ENCODE results near the gene CHTF18. TPM values are rescaled to one million over a fixed set of nuclear protein-coding genes. Genes with fewer than 3 reads are reported as not detected.

CHTF18 gene
- total RNA-seq, 1 donor from 2014 or later = 19.9 TPM

DNA sequence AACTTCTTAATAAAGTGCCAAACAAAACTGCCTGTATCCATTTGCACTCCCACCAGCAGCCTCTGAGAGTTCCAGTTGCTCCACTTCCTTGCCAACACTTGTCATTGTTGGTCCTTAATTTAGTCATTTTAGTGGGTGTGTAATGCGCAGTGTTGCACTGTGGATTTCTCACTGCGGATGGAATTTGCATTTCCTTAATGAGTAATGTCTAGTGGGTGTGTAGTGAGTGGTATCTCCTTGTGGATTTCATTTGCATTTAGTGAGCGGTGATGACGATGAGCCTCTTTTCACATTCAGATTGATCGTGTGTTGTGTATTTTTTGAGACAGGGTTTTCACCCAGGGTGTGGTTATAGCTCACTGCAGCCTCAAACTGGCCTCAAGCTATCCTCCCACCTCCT, 32.0 kb upstream of the CHTF18 start:
- Histone ChIP-seq H3K9me3 (no peaks in the 10 kb centered on the region), H3K27ac (no peak overlapping the region), H3K27me3 (no peaks in the 10 kb centered on the region), H3K4me3 (no peak overlapping the region), H3K4me1 (no peaks in the 10 kb centered on the region), H3K36me3 (no peaks in the 10 kb centered on the region)
- TF ChIP-seq, protein P1, sequence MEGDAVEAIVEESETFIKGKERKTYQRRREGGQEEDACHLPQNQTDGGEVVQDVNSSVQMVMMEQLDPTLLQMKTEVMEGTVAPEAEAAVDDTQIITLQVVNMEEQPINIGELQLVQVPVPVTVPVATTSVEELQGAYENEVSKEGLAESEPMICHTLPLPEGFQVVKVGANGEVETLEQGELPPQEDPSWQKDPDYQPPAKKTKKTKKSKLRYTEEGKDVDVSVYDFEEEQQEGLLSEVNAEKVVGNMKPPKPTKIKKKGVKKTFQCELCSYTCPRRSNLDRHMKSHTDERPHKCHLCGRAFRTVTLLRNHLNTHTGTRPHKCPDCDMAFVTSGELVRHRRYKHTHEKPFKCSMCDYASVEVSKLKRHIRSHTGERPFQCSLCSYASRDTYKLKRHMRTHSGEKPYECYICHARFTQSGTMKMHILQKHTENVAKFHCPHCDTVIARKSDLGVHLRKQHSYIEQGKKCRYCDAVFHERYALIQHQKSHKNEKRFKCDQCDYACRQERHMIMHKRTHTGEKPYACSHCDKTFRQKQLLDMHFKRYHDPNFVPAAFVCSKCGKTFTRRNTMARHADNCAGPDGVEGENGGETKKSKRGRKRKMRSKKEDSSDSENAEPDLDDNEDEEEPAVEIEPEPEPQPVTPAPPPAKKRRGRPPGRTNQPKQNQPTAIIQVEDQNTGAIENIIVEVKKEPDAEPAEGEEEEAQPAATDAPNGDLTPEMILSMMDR (IDR thresholded peaks at IDR 0.05) = no peak
- intact Hi-C loops (cut with DNase I) = no loop called here
- no peak for DNase-seq (ENCODE audit: low spot score in 2 of 2)

DNA sequence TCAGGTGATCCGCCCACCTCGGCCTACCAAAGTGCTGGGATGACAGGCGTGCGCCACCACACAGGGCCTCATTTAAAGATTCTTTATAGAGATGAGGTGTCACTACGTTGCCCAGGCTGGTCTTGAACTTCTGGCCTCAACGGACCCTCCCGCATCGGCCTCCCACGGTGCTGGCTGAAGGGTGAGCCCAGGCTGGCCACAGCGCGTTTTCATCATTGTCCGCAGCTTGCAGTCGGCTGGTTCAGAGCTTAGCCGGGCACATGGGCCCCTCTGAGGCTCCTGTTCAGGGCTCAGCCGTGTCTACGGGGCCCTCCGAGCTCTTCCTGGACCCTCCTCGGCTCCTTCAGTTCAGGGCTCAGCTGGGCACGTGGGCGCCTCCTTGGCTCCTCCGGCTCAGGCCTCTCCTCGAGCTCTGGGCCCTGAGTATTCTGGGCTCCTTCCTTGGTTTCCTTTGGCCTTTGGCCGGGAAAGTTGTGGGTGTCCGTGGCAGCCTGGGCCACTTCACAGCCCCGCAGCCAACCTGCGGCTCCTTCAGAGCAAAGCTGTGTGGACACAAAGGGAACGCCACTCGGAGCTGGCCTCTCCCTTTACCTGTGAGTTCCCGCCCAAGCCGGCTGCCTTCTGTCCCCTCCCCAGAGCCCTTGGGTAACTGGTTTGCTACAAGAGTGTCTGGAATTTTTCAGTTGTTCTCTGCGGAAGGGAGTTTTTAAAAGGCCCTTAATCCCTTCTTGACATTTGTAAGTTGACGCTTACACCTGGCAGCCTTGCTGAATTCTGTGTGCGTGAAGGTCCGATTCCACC, 29.1 kb upstream of the CHTF18 start:
- no peak for DNase-seq (ENCODE audit: low spot score in 2 of 2)
- TF ChIP-seq, protein P1 (IDR thresholded peaks at IDR 0.05) = no peak
- no peaks in the 10 kb centered on the region for H3K4me1 ChIP-seq
- intact Hi-C loops (cut with DNase I) = no loop called here
- no peak overlapping the region for H3K27ac ChIP-seq
- no peaks in the 10 kb centered on the region for H3K36me3 ChIP-seq
- H3K4me3 ChIP-seq = no peak overlapping the region
- H3K9me3 ChIP-seq = no peaks in the 10 kb centered on the region
- H3K27me3 ChIP-seq = no peaks in the 10 kb centered on the region

DNA sequence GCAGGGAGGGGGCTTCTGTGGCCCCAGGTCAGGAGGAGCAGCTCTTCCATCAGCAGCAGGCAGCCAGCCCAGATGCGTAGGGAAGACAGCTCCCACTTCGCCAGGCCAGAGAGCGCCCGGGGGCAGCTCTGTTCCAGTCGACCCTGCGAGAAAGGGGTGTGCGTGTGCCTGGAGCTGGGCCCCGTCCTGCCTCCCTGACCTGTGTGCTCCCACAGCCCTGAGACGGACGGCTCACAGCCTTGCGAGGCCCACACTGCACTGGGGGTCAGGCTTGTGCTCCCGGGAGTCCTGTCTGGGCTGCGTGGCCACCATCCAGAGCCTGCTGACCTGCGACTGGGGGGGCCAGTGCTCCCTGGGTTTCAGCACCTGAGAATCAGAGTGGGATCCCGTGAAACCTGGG, 28.4 kb upstream of the CHTF18 start:
- no peak overlapping the region for H3K4me3 ChIP-seq
- no peaks in the 10 kb centered on the region for H3K36me3 ChIP-seq
- no peak for DNase-seq (ENCODE audit: low spot score in 2 of 2)
- H3K4me1 ChIP-seq = no peaks in the 10 kb centered on the region
- intact Hi-C loops (cut with DNase I) = no loop called here
- no peaks in the 10 kb centered on the region for H3K27me3 ChIP-seq
- TF ChIP-seq, protein P1 (IDR thresholded peaks at IDR 0.05) = no peak
- no peak overlapping the region for H3K27ac ChIP-seq
- no peaks in the 10 kb centered on the region for H3K9me3 ChIP-seq

DNA sequence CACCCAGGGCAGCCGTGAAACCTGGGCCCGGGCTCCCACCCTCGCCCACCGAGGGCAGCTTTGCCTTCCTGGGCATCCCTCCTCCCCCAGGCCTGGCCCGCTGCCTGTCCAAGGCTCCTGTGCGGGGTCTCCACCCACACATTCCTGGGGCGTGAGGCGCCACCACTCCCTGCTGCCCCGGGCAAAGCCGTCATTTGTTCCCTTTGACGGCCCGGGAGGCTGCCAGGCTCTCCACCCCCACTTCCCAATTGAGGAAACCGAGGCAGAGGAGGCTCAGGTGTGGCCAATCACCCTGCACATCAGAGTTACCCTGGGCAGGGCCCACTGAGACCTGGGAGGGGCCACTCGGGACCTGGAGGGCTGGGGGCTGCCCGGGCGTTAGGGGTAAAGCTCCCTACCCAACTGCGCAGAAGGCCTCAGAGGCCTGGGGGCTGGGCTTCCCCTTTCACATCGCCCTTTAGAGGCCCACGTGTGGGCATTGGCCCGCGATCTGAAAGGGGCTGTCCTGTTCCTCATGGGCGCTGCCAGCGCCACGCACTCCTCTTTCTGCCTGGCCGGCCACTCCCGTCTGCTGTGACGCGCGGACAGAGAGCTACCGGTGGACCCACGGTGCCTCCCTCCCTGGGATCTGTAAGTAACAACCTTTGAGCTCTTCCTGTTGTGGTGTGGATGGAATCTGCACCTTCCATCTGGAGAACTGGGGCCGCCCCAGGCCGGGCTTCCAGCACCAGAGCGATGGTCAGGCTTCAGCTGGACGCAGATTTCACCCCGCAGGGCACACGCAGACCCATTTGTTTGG, 27.7 kb upstream of the CHTF18 start, which contains the start of gene MSLN:
Gene MSLN, plus strand, starts transcription at position 190 of the 799 bp plus-strand sequence. CDS start 1,947 bp downstream, outside the sequence.
- intact Hi-C loops (cut with DNase I) = no loop called here
- DNase-seq (ENCODE audit: low spot score in 2 of 2) = no peak
- Histone ChIP-seq H3K27ac (no peak within 1 kb of the TSS), H3K4me3 (no peak within 1 kb of the TSS), H3K9me3 (no peaks in the 10 kb centered on the region), H3K4me1 (no peaks in the 10 kb centered on the region), H3K27me3 (no peaks in the 10 kb centered on the region), H3K36me3 (no peaks in the 10 kb centered on the region)
- TF ChIP-seq, protein P1 (IDR thresholded peaks at IDR 0.05) = no peak

DNA sequence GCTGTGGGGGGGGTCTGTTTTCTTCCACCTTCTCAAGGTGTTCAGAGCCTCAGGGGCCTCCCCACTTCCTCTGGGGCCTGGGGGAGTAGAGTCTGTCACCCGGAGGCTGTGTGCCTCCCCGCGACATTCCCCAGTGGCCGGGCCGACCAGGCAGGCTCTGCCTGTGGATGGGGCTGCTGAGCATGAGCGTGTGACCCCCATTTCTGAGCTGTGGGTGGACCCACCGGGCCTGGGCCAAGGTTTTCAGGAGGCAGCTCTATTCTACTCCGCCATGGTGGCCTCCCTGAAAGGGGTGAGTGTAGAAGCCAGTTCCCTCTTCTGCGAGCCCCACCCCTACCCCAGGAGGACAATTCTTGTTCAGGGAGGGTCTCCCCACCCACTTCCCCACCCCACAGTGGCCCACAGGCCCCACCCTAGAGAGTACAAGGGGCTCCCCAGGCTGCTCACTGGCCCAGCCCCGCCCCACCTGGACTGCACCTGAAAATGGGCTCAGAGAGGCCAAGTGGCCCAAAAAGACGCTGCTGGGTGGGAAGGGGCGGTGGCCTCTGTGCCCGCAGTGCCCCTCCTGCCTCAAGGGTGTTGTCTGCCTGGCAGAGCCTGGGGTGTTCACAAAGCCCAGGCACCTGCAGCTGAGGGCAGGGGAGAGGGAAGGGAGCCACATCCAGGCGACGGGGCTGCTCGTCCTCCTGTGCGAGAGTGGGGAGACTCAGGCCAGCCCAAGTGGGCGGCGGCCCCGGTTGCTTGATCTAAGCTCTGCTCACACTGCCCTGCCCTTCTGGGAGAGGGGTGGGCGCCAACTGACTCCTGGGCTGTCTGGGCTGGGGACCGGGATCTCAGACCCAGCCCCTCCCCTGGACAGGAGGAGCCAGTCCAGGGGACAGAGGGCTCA, 26.6 kb upstream of the CHTF18 start:
- no peak overlapping the region for H3K27ac ChIP-seq
- DNase-seq (ENCODE audit: low spot score in 2 of 2) = no peak
- TF ChIP-seq, protein P1 (IDR thresholded peaks at IDR 0.05) = no peak
- H3K36me3 ChIP-seq = no peaks in the 10 kb centered on the region
- H3K4me3 ChIP-seq = no peak overlapping the region
- no peaks in the 10 kb centered on the region for H3K4me1 ChIP-seq
- H3K27me3 ChIP-seq = no peaks in the 10 kb centered on the region
- H3K9me3 ChIP-seq = no peaks in the 10 kb centered on the region
- intact Hi-C loops (cut with DNase I) = no loop called here
